Fibroblast of lung (primary cell): Measurements from ENCODE around the gene CAPG.
"Not testable (repeated sequence)": the region's sequence is repeated elsewhere in the genome, so short reads cannot be mapped to it uniquely, and the experiment has no call there.

Experiments used
- EZH2 ChIP-seq: IDR thresholded peaks from 2 replicates; pipeline ENCODE4 v1.5.1; 2012; ENCODE audit warnings: low read length, control low read depth, mild to moderate bottlenecking; ENCODE audit errors: missing control alignments
- TF ChIP-seq, protein P1 (sequence below), 2 donors: IDR thresholded peaks in 1 of 2; conservative IDR thresholded peaks in 1 of 2; 1 replicate in 1 of 2; 2 replicates in 1 of 2; pipeline ENCODE4 v1.5.1; 2011 to 2012; ENCODE audit warnings: low read length in 2 of 2, control low read depth in 1 of 2, inconsistent platforms in 1 of 2, low read depth in 1 of 2, mild to moderate bottlenecking in 1 of 2

DNA sequence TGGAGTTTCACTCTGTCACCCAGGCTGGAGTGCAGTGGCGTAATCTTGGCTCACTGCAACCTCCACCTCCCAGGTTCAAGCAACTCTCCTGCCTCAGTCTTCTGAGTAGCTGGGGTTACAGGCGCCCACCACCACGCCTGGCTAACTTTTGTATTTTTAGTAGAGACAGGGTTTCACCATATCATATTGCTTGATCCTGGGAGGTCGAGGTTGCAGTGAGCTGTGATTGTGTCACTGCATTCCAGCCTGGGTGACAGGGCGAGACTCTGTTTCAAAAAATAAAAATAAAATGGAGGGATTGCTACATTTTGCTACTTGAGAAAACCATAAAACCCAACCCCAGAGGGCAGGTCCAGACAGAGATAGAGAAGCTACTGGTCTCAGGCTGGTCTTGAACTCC lies 27.0 kb downstream of the CAPG start:
- TF ChIP-seq, protein P1, sequence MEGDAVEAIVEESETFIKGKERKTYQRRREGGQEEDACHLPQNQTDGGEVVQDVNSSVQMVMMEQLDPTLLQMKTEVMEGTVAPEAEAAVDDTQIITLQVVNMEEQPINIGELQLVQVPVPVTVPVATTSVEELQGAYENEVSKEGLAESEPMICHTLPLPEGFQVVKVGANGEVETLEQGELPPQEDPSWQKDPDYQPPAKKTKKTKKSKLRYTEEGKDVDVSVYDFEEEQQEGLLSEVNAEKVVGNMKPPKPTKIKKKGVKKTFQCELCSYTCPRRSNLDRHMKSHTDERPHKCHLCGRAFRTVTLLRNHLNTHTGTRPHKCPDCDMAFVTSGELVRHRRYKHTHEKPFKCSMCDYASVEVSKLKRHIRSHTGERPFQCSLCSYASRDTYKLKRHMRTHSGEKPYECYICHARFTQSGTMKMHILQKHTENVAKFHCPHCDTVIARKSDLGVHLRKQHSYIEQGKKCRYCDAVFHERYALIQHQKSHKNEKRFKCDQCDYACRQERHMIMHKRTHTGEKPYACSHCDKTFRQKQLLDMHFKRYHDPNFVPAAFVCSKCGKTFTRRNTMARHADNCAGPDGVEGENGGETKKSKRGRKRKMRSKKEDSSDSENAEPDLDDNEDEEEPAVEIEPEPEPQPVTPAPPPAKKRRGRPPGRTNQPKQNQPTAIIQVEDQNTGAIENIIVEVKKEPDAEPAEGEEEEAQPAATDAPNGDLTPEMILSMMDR (conservative IDR thresholded peaks at IDR 0.05 in 1 of 2, IDR thresholded peaks at IDR 0.05 in 1 of 2; ENCODE audit: low read depth in 1 of 2, low read length in 2 of 2): not testable (repeated sequence)
- not testable (repeated sequence) for TF ChIP-seq EZH2
